HEK293T (cell line): ENCODE results near the gene ADPRHL1.
"Not testable (repeated sequence)": the region's sequence is repeated elsewhere in the genome, so short reads cannot be mapped to it uniquely, and the experiment has no call there.

Experiments used
- CTCF ChIA-PET: fragments of 350-600 bp; formaldehyde crosslinking; extraction: SDS; loops from one replicate; lab custom pipeline; 2021; ENCODE audit warnings: antibody characterized with exemption, inconsistent platforms; lab: Yijun Ruan, JAX
- POLR2A ChIA-PET: fragments of 350-600 bp; formaldehyde crosslinking; extraction: SDS; loops from one replicate; lab custom pipeline; 2020; ENCODE audit warnings: antibody characterized with exemption, inconsistent platforms; lab: Yijun Ruan, JAX
- DNase-seq: peaks from one replicate; pipeline ENCODE4 v3.0.0; 2012; ENCODE audit warnings: mixed read lengths; ENCODE audit errors: extremely low spot score
- ARNT ChIP-seq: fragments of 450-650 bp; IDR thresholded peaks from 2 replicates; pipeline ENCODE4 v1.6.1; 2017; ENCODE audit warnings: mild to moderate bottlenecking
- BHLHE40 ChIP-seq: fragments of 450-650 bp; IDR thresholded peaks from 2 replicates; pipeline ENCODE4 v1.6.1; 2016; ENCODE audit warnings: mild to moderate bottlenecking, moderate library complexity, borderline replicate concordance
- CTBP1 ChIP-seq: fragments of 450-650 bp; IDR thresholded peaks from 2 replicates; pipeline ENCODE4 v1.6.1; 2016; ENCODE audit warnings: borderline replicate concordance
- ELF4 ChIP-seq: fragments of 450-650 bp; IDR thresholded peaks from 2 replicates; pipeline ENCODE4 v1.6.1; 2017; ENCODE audit warnings: antibody characterized with exemption
- FOXA1 ChIP-seq: fragments of 450-650 bp; IDR thresholded peaks from 2 replicates; pipeline ENCODE4 v1.6.1; 2016; ENCODE audit warnings: mild to moderate bottlenecking
- FOXK2 ChIP-seq: fragments of 450-650 bp; IDR thresholded peaks from 2 replicates; pipeline ENCODE4 v1.6.1; 2016; ENCODE audit warnings: mild to moderate bottlenecking
- FOXM1 ChIP-seq: fragments of 450-650 bp; IDR thresholded peaks from 2 replicates; pipeline ENCODE4 v1.6.1; 2017; ENCODE audit warnings: mild to moderate bottlenecking, borderline replicate concordance
- HDGF ChIP-seq: fragments of 450-650 bp; IDR thresholded peaks from 2 replicates; pipeline ENCODE4 v1.6.1; 2017; ENCODE audit warnings: antibody characterized with exemption, borderline replicate concordance
- L3MBTL2 ChIP-seq: fragments of 450-650 bp; conservative IDR thresholded peaks from 2 replicates; pipeline ENCODE4 v1.6.1; 2016; ENCODE audit warnings: mild to moderate bottlenecking
- LEF1 ChIP-seq: fragments of 450-650 bp; IDR thresholded peaks from 2 replicates; pipeline ENCODE4 v1.6.1; 2017; ENCODE audit warnings: mild to moderate bottlenecking, borderline replicate concordance
- NFRKB ChIP-seq: fragments of 450-650 bp; IDR thresholded peaks from 2 replicates; pipeline ENCODE4 v1.6.1; 2016; ENCODE audit warnings: mild to moderate bottlenecking, moderate library complexity
- PKNOX1 ChIP-seq: fragments of 450-650 bp; IDR thresholded peaks from 2 replicates; pipeline ENCODE4 v1.6.1; 2016
- SP1 ChIP-seq: fragments of 450-650 bp; IDR thresholded peaks from 2 replicates; pipeline ENCODE4 v1.6.1; 2017
- SUZ12 ChIP-seq: fragments of 450-650 bp; IDR thresholded peaks from 2 replicates; pipeline ENCODE4 v1.6.1; 2016; ENCODE audit warnings: mild to moderate bottlenecking
- TARDBP ChIP-seq: fragments of 450-650 bp; IDR thresholded peaks from 2 replicates; pipeline ENCODE4 v1.6.1; 2016
- ZNF384 ChIP-seq: fragments of 450-650 bp; IDR thresholded peaks from 2 replicates; pipeline ENCODE4 v1.6.1; 2016

The ADPRHL1 gene

GRCh38 chr13:113390874-113391497 lies 62.3 kb downstream of the ADPRHL1 start:
- DNase-seq, result no peak
- TF ChIP-seq HDGF (no peak), SUZ12 (no peak), ELF4 (no peak), FOXM1 (no peak), ARNT (no peak), L3MBTL2 (no peak), SP1 (no peak), FOXA1 (no peak), ZNF384 (no peak)
- POLR2A ChIA-PET, result no interaction called here
- CTCF ChIA-PET, result interaction anchor here (1.0 kb wide), 1 partner anchor 8 kb away, joined by 4 read pairs; no protein-coding TSS in a partner anchor

- DNase-seq, CTCF ChIA-PET, POLR2A ChIA-PET: not testable (repeated sequence)
These were observed 63.7 kb downstream of the ADPRHL1 start for GRCh38 chr13:113389586-113389985.

- no peak for DNase-seq
- TF ChIP-seq PKNOX1, result no peak
- no peak for TF ChIP-seq NFRKB
- ChIA-PET CTCF (no interaction called here), POLR2A (no interaction called here)
These were observed 65.9 kb downstream of the ADPRHL1 start for GRCh38 chr13:113387396-113387795.

- no peak for TF ChIP-seq SP1
- no peak for TF ChIP-seq ELF4
- TF ChIP-seq SUZ12, result no peak
- no peak for TF ChIP-seq BHLHE40
- no peak for TF ChIP-seq LEF1
- TF ChIP-seq FOXA1, result no peak
- TF ChIP-seq ZNF384, result no peak
- no peak for TF ChIP-seq ARNT
- no peak for TF ChIP-seq PKNOX1
- no peak for DNase-seq
- ChIA-PET POLR2A (no interaction called here), CTCF (interaction anchor here (1.2 kb wide), 1 partner anchor 9 kb away, joined by 4 read pairs; no protein-coding TSS in a partner anchor)
These were observed 70.2 kb downstream of the ADPRHL1 start for GRCh38 chr13:113383089-113383488.

- CTCF ChIA-PET, result interaction anchor here (1.2 kb wide), 1 partner anchor 9 kb away, joined by 4 read pairs; no protein-coding TSS in a partner anchor
- POLR2A ChIA-PET, DNase-seq: not testable (repeated sequence)
These were observed 70.7 kb downstream of the ADPRHL1 start for GRCh38 chr13:113382542-113382941.

GRCh38 chr13:113378825-113379224 lies 74.5 kb downstream of the ADPRHL1 start:
- ChIA-PET POLR2A (no interaction called here), CTCF (no interaction called here)
- DNase-seq, result no peak
- TF ChIP-seq CTBP1, result no peak
- TF ChIP-seq TARDBP, result no peak

GRCh38 chr13:113374511-113375175 lies 78.6 kb downstream of the ADPRHL1 start:
- no peak for TF ChIP-seq HDGF
- ChIA-PET POLR2A (no interaction called here), CTCF (no interaction called here)
- DNase-seq, result no peak

GRCh38 chr13:113373811-113374485 lies 79.3 kb downstream of the ADPRHL1 start:
- DNase-seq, result no peak
- TF ChIP-seq PKNOX1 (no peak), SP1 (no peak), ZNF384 (no peak), TARDBP (no peak), ELF4 (no peak), HDGF (no peak), FOXM1 (no peak), FOXK2 (no peak), NFRKB (no peak), LEF1 (no peak)
- ChIA-PET POLR2A (no interaction called here), CTCF (no interaction called here)

- POLR2A ChIA-PET, DNase-seq, CTCF ChIA-PET: not testable (repeated sequence)
These were observed 81.6 kb downstream of the ADPRHL1 start for GRCh38 chr13:113371701-113372100.
